Heart left ventricle (tissue), 13 donors: ENCODE results near the gene FBXO39.

Experiments used
- CTCF ChIP-seq, 12 donors: fragments of 200-600 bp; sonication (generic) in 4 of 12; IDR thresholded peaks; one replicate each; pipeline versions ENCODE4 v1.5.0 to v1.8.0; 2018 to 2022; ENCODE audit warnings: antibody characterized with exemption in 12 of 12, mild to moderate bottlenecking in 5 of 12
- POLR2A ChIP-seq, 2 donors: fragments of 450-650 bp; IDR thresholded peaks; one replicate each; pipeline ENCODE4 v1.6.1; 2017; ENCODE audit warnings: antibody characterized with exemption in 2 of 2, mild to moderate bottlenecking in 2 of 2, moderate library complexity in 2 of 2
- donor health status: ischemic (EF 13 %, LVEDD 7.1; RV severe dilation, severe dysfunction).
- donor health status: DM: no; HTN: yes; CAD: no.
- donor health status: DM: no; HTN: no; CAD: no.
- donor health status: ischemic (EF 25% LVEDD 6.9; RV normal size, moderate dysfunction).
- donor health status: ischemic (EF 25% LVEDD 5.7; RV mildly dilated, moderate dysfunction).
- donor health status: ischemic (EF 35%, LVEDD 5.7; RV mildly dilated, moderate dysfunction).
- donor health status: nonischemic (EF 11% LVEDD 7.7; RV severe dilation, severe dysfunction).
- donor health status: DM: yes; HTN: yes; CAD: no.
- donor health status: PGD.
- donor health status: ischemic (EF 29% LVEDD 5.4; RV normal size, mild dysfunction).
- donor health status: nonischemic (EF 23%, LVEDD 6.1; RV moderate dilation, normal function).

- no peak for TF ChIP-seq CTCF (IDR thresholded peaks at IDR 0.05)
- TF ChIP-seq POLR2A (IDR thresholded peaks at IDR 0.05), result no peak
These were observed 22.5 kb upstream of the FBXO39 start for GRCh38 chr17:6753546-6753945.
